T1000 (cell line): Measurements from ENCODE around the gene ST8SIA2.

Source experiments
- DNase-seq: peaks from one replicate; lab custom pipeline; 2025; ENCODE audit warnings: mixed read lengths; lab: John Stamatoyannopoulos, UW

The ST8SIA2 gene

GRCh38 chr15:92494806-92495336 lies 101.2 kb downstream of the ST8SIA2 start:
- no peak for DNase-seq

DNA sequence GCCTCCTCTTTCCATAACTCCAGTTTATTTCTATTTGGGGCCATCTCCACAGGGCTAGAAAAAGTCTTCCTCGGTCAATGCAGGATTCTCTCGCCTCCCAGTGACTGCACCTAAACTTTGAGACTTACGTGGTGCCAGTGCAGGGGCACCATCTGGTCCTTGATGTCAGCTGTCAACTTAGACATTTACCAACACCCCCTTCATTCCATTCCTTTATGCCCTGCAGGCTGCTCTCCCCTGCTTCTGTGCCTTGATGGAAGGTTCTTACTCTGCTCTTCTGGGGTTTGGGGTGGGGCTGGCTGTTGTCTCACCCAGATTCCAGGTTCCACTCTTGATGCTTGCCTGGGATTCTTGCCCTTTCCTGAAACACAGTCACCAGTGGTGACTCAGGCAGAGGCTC lies 101.8 kb downstream of the ST8SIA2 start:
- DNase-seq: no peak

GRCh38 chr15:92499731-92500530 lies 106.2 kb downstream of the ST8SIA2 start:
- DNase-seq: no peak

- no peak for DNase-seq
These were observed 108.7 kb downstream of the ST8SIA2 start for GRCh38 chr15:92502336-92502735.

- no peak for DNase-seq
These were observed 109.5 kb downstream of the ST8SIA2 start for GRCh38 chr15:92502930-92503857.

DNA sequence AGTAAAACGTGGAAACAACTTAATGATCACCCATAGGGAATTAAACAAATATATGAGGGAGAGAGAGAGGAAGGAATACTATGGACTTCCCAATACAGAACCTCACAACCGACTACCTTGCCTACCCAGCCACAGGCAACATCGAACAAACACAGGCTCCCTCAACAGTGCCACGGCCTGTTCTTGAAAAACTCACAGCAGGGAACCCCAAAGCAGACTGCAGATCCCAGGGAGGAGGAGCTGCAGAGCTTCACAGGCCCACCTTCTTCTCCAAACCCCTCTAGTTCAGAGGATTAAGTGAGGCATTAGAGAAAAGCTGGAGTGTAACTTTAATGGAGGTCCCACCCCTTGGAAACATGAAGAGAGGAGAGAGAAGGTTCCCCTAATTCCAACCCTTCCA lies 110.2 kb downstream of the ST8SIA2 start:
- no peak for DNase-seq

- no peak for DNase-seq
These were observed 111.9 kb downstream of the ST8SIA2 start for GRCh38 chr15:92505611-92506010.

DNA sequence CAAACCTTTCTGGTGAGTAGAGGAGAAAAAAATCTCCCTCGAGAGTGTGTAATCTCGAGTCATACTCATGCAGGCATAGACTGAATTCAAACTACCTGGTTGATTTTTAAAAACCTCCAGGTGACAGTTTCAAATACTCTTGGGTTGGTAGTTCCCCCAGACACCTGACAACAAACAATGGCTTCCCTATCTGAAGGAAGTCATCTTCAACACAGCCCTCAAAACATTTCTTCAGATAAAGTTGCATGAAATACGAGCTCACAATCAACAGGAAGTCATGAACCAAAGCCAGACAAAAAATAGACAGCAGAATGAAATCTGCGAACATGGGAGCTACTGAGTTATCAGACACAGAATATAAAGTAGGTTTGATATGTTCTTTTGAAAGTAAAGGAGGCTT lies 112.8 kb downstream of the ST8SIA2 start:
- DNase-seq: no peak

DNA sequence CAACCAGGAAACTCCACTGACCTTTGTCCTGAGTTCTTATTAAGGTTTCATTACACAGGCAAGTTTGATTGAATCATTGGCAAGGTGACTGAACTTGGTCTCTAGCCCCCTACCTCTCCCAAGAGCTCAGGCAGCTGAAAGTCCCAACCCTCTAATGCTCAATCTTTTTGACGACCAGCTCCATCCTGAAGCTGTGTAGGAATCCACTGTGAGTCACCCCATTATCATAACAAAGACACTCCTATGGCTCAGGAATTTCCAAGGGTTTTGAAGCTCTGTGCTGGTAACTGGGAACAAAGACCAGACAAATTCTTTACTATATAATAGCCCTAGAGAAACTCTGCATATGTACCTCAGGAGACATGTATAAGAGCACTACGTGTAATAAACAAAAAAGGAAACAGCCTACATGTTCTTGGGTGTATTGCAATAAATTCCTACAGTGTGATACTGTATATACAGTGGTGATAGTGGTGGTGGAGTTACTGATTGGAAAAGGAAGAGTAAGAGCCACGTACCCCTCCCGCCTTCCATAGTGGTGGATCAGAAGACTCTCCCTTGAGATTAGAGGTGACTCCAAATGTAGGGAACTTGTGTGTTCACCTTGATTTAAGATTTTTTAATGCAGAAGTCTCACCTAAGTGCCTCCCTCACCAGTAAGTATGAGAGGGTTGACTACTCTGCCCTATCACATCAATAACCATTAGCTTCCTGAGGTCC lies 116.6 kb downstream of the ST8SIA2 start:
- DNase-seq: no peak
